ENCODE measurements around the gene NDUFS7. TPM values are rescaled to one million over a fixed set of nuclear protein-coding genes. Genes with fewer than 3 reads are reported as not detected.

NDUFS7 gene
- total and polyA plus RNA-seq, 9 of the 15 experiments (the other 6 are each of a cell fraction or from before 2014, with no cell fraction given): 6.0 to 271 (median 60.6) TPM

GRCh38 chr19:1406774-1407527 lies 23.2 kb downstream of the NDUFS7 start (continued):
- TF ChIP-seq MAFG (tag; conservative IDR thresholded peaks at IDR 0.05) (no peak), ZKSCAN1 (IDR thresholded peaks at IDR 0.05; ENCODE audit: low read depth, low read length) (no peak), SIN3A (IDR thresholded peaks at IDR 0.05; ENCODE audit: borderline replicate concordance in 2 of 2, control insufficient read depth in 1 of 2, low read depth in 2 of 2, low read length in 2 of 2) (peak; percentile 14 to 15; a peak in 1 of 4 replicates), CHD7 (IDR thresholded peaks at IDR 0.05; ENCODE audit: low read depth, low read length) (no peak), MTA3 (IDR thresholded peaks at IDR 0.05; ENCODE audit: borderline replicate concordance) (peak; percentile 89), STAT5A (IDR thresholded peaks at IDR 0.05; ENCODE audit: borderline replicate concordance, low read length) (no peak), HDAC1 (IDR thresholded peaks at IDR 0.05) (peak in 1 of 2 experiments; percentile 84; a peak in 2 of 4 replicates), ZNF121 (CRISPR knock-in tag; conservative IDR thresholded peaks at IDR 0.05) (peak; percentile 86), POLR2G (IDR thresholded peaks at IDR 0.05; ENCODE audit: low read depth, low read length) (peak; percentile 88), EP400 (IDR thresholded peaks at IDR 0.05) (peak; percentile 85), CTCF (IDR thresholded peaks at IDR 0.05 in 2 of 3, conservative IDR thresholded peaks at IDR 0.05 in 1 of 3; ENCODE audit: insufficient read depth in 2 of 3, low read depth in 1 of 3, low read length in 3 of 3) (peak; percentile 37 to 67 (median 64); a peak in 5 of 6 replicates), GABPA (tag; conservative IDR thresholded peaks at IDR 0.05; ENCODE audit: low read depth) (no peak)
- TF ChIP-seq, protein P1, sequence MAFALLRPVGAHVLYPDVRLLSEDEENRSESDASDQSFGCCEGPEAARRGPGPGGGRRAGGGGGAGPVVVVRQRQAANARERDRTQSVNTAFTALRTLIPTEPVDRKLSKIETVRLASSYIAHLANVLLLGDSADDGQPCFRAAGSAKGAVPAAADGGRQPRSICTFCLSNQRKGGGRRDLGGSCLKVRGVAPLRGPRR (CRISPR knock-in tag; IDR thresholded peaks at IDR 0.05): no peak
